H1 (cell line): ENCODE measurements around the gene KCNE1. TPM values are rescaled to one million over a fixed set of nuclear protein-coding genes. Genes with fewer than 3 reads are reported as not detected.

ENCODE experiments used
- CTCF ChIA-PET: fragments of 300-600 bp; sonication (Branson Sonifier 250); formaldehyde crosslinking; loops from one replicate; lab custom pipeline; 2021; ENCODE audit not compliant: partially characterized antibody; lab: Charles Lee
- POLR2A ChIA-PET: fragments of 300-600 bp; sonication (Branson Sonifier 250); formaldehyde crosslinking; loops from one replicate; lab custom pipeline; 2021; ENCODE audit warnings: inconsistent platforms; ENCODE audit not compliant: partially characterized antibody; lab: Charles Lee
- DNase-seq, 2 experiments: peaks; one replicate each; pipeline versions ENCODE4 v3.0.0 to v3.0.0-alpha.2; 2010 to 2022; ENCODE audit warnings: low spot score in 2 of 2, low read depth in 1 of 2, mixed read lengths in 1 of 2
- FAIRE-seq: peaks from 2 replicates; lab custom pipeline; 2011; peaks lifted over from hg19 to GRCh38; lab: Jason Lieb, UNC
- H2AFZ ChIP-seq: 2 replicates; pipeline ENCODE4 v1.8.1; 2012; ENCODE audit warnings: low read length, inconsistent platforms
- H2AK5ac ChIP-seq: 2 replicates; pipeline ENCODE4 v1.6.1; 2013; ENCODE audit warnings: low read depth, low read length
- H2BK120ac ChIP-seq: replicated peaks from 2 replicates; pipeline ENCODE3; 2013; ENCODE audit warnings: low read depth, low read length, inconsistent platforms
- H2BK12ac ChIP-seq: 2 replicates; pipeline ENCODE4 v1.6.1; 2013; ENCODE audit warnings: low read depth, low read length
- H2BK15ac ChIP-seq: 2 replicates; pipeline ENCODE4 v1.6.1; 2013; ENCODE audit warnings: low read length
- H2BK20ac ChIP-seq: 2 replicates; pipeline ENCODE4 v1.6.1; 2013; ENCODE audit warnings: low read length
- H2BK5ac ChIP-seq: 2 replicates; pipeline ENCODE4 v1.6.1; 2013; ENCODE audit warnings: low read depth, low read length
- H3K14ac ChIP-seq: 2 replicates; pipeline ENCODE4 v1.6.1; 2013; ENCODE audit warnings: inconsistent platforms; ENCODE audit not compliant: insufficient read length
- H3K18ac ChIP-seq: 2 replicates; pipeline ENCODE4 v1.6.1; 2013; ENCODE audit warnings: low read length; ENCODE audit errors: extremely low read depth
- H3K23ac ChIP-seq: 2 replicates; pipeline ENCODE4 v1.6.1; 2013; ENCODE audit warnings: inconsistent platforms; ENCODE audit not compliant: insufficient read length
- H3K23me2 ChIP-seq: 2 replicates; pipeline ENCODE4 v1.6.1; 2013; ENCODE audit warnings: low read depth, low read length
- H3K27ac ChIP-seq: 2 replicates; pipeline ENCODE4 v1.6.1; 2011; ENCODE audit warnings: low read depth, low read length, inconsistent platforms
- H3K27me3 ChIP-seq, 4 experiments: replicated peaks in 1 of 4; 1 replicate in 1 of 4; 2 replicates in 3 of 4; pipeline versions ENCODE4 v1.6.1 to v1.8.1; 2011 to 2013; ENCODE audit warnings: low read length in 3 of 4, mild to moderate bottlenecking in 3 of 4, inconsistent platforms in 2 of 4, mixed read lengths in 2 of 4, moderate library complexity in 1 of 4; ENCODE audit not compliant: control insufficient read depth in 3 of 4, insufficient read depth in 3 of 4; ENCODE audit errors: extremely low read depth in 1 of 4
- H3K36me3 ChIP-seq, 4 experiments: 2 replicates each; pipeline versions ENCODE4 v1.6.1 to v1.8.1; 2011 to 2013; ENCODE audit warnings: mild to moderate bottlenecking in 4 of 4, low read length in 3 of 4, moderate library complexity in 2 of 4, control low read depth in 1 of 4, inconsistent platforms in 1 of 4; ENCODE audit not compliant: insufficient read depth in 4 of 4, control insufficient read depth in 2 of 4
- H3K4ac ChIP-seq: replicated peaks from 2 replicates; pipeline ENCODE3; 2013; ENCODE audit warnings: low read length, low read depth, mixed read lengths, inconsistent platforms; ENCODE audit not compliant: insufficient read length
- H3K4me1 ChIP-seq, 4 experiments: replicated peaks in 1 of 4; 1 replicate in 1 of 4; 2 replicates in 3 of 4; pipeline versions ENCODE4 v1.6.1 to v1.8.1; 2011 to 2013; ENCODE audit warnings: low read length in 3 of 4, inconsistent platforms in 2 of 4, mixed read lengths in 1 of 4; ENCODE audit not compliant: insufficient read depth in 4 of 4, control insufficient read depth in 3 of 4
- H3K4me2 ChIP-seq, 2 experiments: 2 replicates each; pipeline versions ENCODE4 v1.6.1 to v1.8.1; 2011 to 2013; ENCODE audit warnings: low read depth in 2 of 2, low read length in 2 of 2, control low read depth in 1 of 2, inconsistent platforms in 1 of 2, mild to moderate bottlenecking in 1 of 2; ENCODE audit not compliant: insufficient read depth in 1 of 2
- H3K4me3 ChIP-seq, 4 experiments: fragments of 200-600, 300-600 bp in 1 of 4; sonication (generic), shearing (Covaris generic), sonication (Bioruptor Twin) in 1 of 4; 2 replicates each; pipeline versions ENCODE4 v1.5.1 to v1.8.1; 2011 to 2016; ENCODE audit warnings: low read length in 4 of 4, low read depth in 3 of 4, control low read depth in 2 of 4, inconsistent platforms in 2 of 4, mild to moderate bottlenecking in 2 of 4, mixed read lengths in 1 of 4, moderate library complexity in 1 of 4; ENCODE audit not compliant: insufficient read depth in 2 of 4; ENCODE audit errors: extremely low read depth in 1 of 4
- H3K56ac ChIP-seq: replicated peaks from 2 replicates; pipeline ENCODE3; 2013; ENCODE audit warnings: low read depth, mild to moderate bottlenecking, mixed read lengths, low read length, inconsistent platforms; ENCODE audit not compliant: insufficient read length
- H3K79me1 ChIP-seq: 2 replicates; pipeline ENCODE4 v1.6.1; 2013; ENCODE audit warnings: low read depth, low read length, control low read depth
- H3K79me2 ChIP-seq, 2 experiments: 2 replicates each; pipeline versions ENCODE4 v1.6.1 to v1.8.1; 2012 to 2013; ENCODE audit warnings: low read length in 2 of 2, mild to moderate bottlenecking in 2 of 2, inconsistent platforms in 1 of 2; ENCODE audit not compliant: insufficient read depth in 2 of 2, control insufficient read depth in 1 of 2
- H3K9ac ChIP-seq, 4 experiments: replicated peaks in 1 of 4; 1 replicate in 1 of 4; 2 replicates in 3 of 4; pipeline versions ENCODE4 v1.6.1 to v1.8.1; 2011 to 2013; ENCODE audit warnings: low read depth in 3 of 4, low read length in 3 of 4, control low read depth in 2 of 4, mild to moderate bottlenecking in 2 of 4, moderate library complexity in 2 of 4, inconsistent platforms in 1 of 4; ENCODE audit errors: extremely low read depth in 1 of 4
- H3K9me3 ChIP-seq, 2 experiments: 2 replicates each; pipeline versions ENCODE4 v1.6.1 to v1.8.1; 2012 to 2013; ENCODE audit warnings: mild to moderate bottlenecking in 2 of 2, moderate library complexity in 2 of 2, control low read depth in 1 of 2, inconsistent platforms in 1 of 2, low read depth in 1 of 2, low read length in 1 of 2, mixed read lengths in 1 of 2; ENCODE audit not compliant: insufficient read depth in 2 of 2
- H4K20me1 ChIP-seq, 2 experiments: replicated peaks in 1 of 2; 2 replicates each; pipeline versions ENCODE3 to v1.8.1; 2011 to 2013; ENCODE audit warnings: inconsistent platforms in 2 of 2, low read length in 2 of 2, mild to moderate bottlenecking in 1 of 2; ENCODE audit not compliant: insufficient read depth in 2 of 2, control insufficient read depth in 1 of 2
- H4K5ac ChIP-seq: 2 replicates; pipeline ENCODE4 v1.6.1; 2013; ENCODE audit warnings: low read length, low read depth, mixed read lengths, inconsistent platforms; ENCODE audit not compliant: insufficient read length
- H4K8ac ChIP-seq: 2 replicates; pipeline ENCODE4 v1.8.0; 2013; ENCODE audit warnings: mild to moderate bottlenecking, moderate library complexity, low read length, inconsistent platforms; ENCODE audit not compliant: insufficient read depth; ENCODE audit errors: extremely low read depth
- H4K91ac ChIP-seq: replicated peaks from 2 replicates; pipeline ENCODE3; 2013; ENCODE audit warnings: low read length, mixed read lengths, inconsistent platforms; ENCODE audit not compliant: insufficient read length
- CEBPB ChIP-seq: IDR thresholded peaks from 2 replicates; pipeline ENCODE4 v1.6.1; 2012; ENCODE audit warnings: low read depth, low read length
- CHD1 ChIP-seq: IDR thresholded peaks from 2 replicates; pipeline ENCODE4 v1.6.1; 2012; ENCODE audit warnings: low read depth, low read length, improper control_type of control experiment
- E2F6 ChIP-seq: IDR thresholded peaks from 2 replicates; pipeline ENCODE4 v1.6.1; 2012; ENCODE audit warnings: inconsistent platforms
- NRF1 ChIP-seq: IDR thresholded peaks from 2 replicates; pipeline ENCODE4 v1.6.1; 2011; ENCODE audit warnings: mild to moderate bottlenecking, low read depth, low read length, improper control_type of control experiment
- POLR2A ChIP-seq, 2 experiments: IDR thresholded peaks; 1 replicate in 1 of 2; 2 replicates in 1 of 2; pipeline ENCODE4 v1.6.1; 2011; ENCODE audit warnings: low read depth in 2 of 2, low read length in 2 of 2, mild to moderate bottlenecking in 2 of 2; ENCODE audit errors: control extremely low read depth in 1 of 2
- POLR2AphosphoS5 ChIP-seq: IDR thresholded peaks from 2 replicates; pipeline ENCODE4 v1.6.1; 2011; ENCODE audit warnings: low read depth, low read length
- SIX5 ChIP-seq: IDR thresholded peaks from 2 replicates; pipeline ENCODE4 v1.6.1; 2011; ENCODE audit warnings: mild to moderate bottlenecking, low read depth, low read length
- YY1 ChIP-seq: IDR thresholded peaks from 2 replicates; pipeline ENCODE4 v1.6.1; 2011; ENCODE audit warnings: low read depth, mild to moderate bottlenecking, low read length
- WGBS, 2 experiments: shearing (Covaris generic) in 1 of 2; methylation state at CpG; one replicate each; pipeline versions ENCODE4 v1.1.6 to v1.1.7; 2013 to 2015; ENCODE audit warnings: low lambda C conversion rate in 2 of 2, mixed read lengths in 2 of 2, inconsistent platforms in 1 of 2, low coverage in 1 of 2, missing lambda C conversion rate in 1 of 2; ENCODE audit not compliant: insufficient replicate concordance in 2 of 2, insufficient coverage in 1 of 2, insufficient read length in 1 of 2; ENCODE audit errors: extremely low coverage in 1 of 2, missing lambda C conversion rate in 1 of 2; 5-methylcytosine and 5-hydroxymethylcytosine counted together
- polyA plus RNA-seq, 7 experiments: library from polyadenylated mRNA; depleted of rRNA in 3 of 7; stranded (reverse) in 5 of 7; unstranded in 2 of 7; fragments of >200 nt in 5 of 7; fragments of 200-250 nt in 2 of 7; gene quantifications; 1 replicate in 5 of 7; 2 replicates in 1 of 7; 4 replicates in 1 of 7; pipeline versions ENCODE4 v1.2.1 to v1.2.3, GENCODE V29; 2011 to 2013; ENCODE audit warnings: missing spikeins in 2 of 7, mixed read lengths in 2 of 7
- total RNA-seq: library from RNA; stranded (reverse); fragmentation: NEBNext Ultra II Directional; extraction: Animal tissue kit (Norgen Biotek cat#: 25700); gene quantifications from 2 replicates; pipeline ENCODE4 v1.2.1, GENCODE V29; 2021
- TF ChIP-seq, protein P1 (sequence below), 3 experiments: IDR thresholded peaks; 1 replicate in 2 of 3; 2 replicates in 1 of 3; pipeline versions ENCODE4 v1.5.1 to v1.6.1; 2011; ENCODE audit warnings: low read length in 3 of 3, mild to moderate bottlenecking in 3 of 3, inconsistent platforms in 2 of 3, low read depth in 1 of 3, moderate library complexity in 1 of 3; ENCODE audit not compliant: insufficient read depth in 1 of 3; ENCODE audit errors: control extremely low read depth in 1 of 3

Gene KCNE1
- total and polyA plus RNA-seq, 2 of the 8 experiments (the other 6 are each of a cell fraction or from before 2014, with no cell fraction given): 0.08 to 0.28 TPM

GRCh38 chr21:34545079-34545884, 33.3 kb upstream of the KCNE1 start:
- 73% methylated on average over 10 of the region's 10 CpGs; no CpG with 5 or more reads in 1 of the 2 experiments for WGBS, 2 experiments
- H3K14ac ChIP-seq: no peak overlapping the region
- no peaks in the 10 kb centered on the region for H3K79me1 ChIP-seq
- DNase-seq: no peak
- no peaks in the 10 kb centered on the region for H3K36me3 ChIP-seq
- no peak overlapping the region for H3K56ac ChIP-seq
- peak overlapping the region; percentile 71; the same call in 1 of the 2 replicates for H2BK12ac ChIP-seq
- POLR2A ChIA-PET: interaction anchor here (1.2 to 1.4 kb wide), 2 partner anchors 19 to 21 kb away, joined by 3 to 5 read pairs; no protein-coding TSS in a partner anchor
- no peak overlapping the region for H4K5ac ChIP-seq
- H3K23me2 ChIP-seq: no peaks in the 10 kb centered on the region
- CTCF ChIA-PET: interaction anchor here (0.6 to 2.5 kb wide), 6 partner anchors 8 to 38 kb away, joined by 3 to 12 read pairs (median 3); no protein-coding TSS in a partner anchor
- H3K23ac ChIP-seq: no peak overlapping the region
- H3K4me2 ChIP-seq: peak overlapping the region in 1 of 2 experiments; percentile 1; a peak in 1 of 4 replicates
- no peak overlapping the region for H3K18ac ChIP-seq
- H4K91ac ChIP-seq: no peak overlapping the region
- H4K8ac ChIP-seq: no peak overlapping the region
- no peak overlapping the region for H2BK15ac ChIP-seq
- H2AK5ac ChIP-seq: no peak overlapping the region
- no peaks in the 10 kb centered on the region; a peak in 1 of 7 replicates for H3K27me3 ChIP-seq
- no peak overlapping the region; the same call in 1 of the 2 replicates for H2BK5ac ChIP-seq
- H2BK120ac ChIP-seq: no peak overlapping the region
- no peak overlapping the region for H3K4me3 ChIP-seq
- no peak overlapping the region for H3K9ac ChIP-seq
- FAIRE-seq: no peak
- H3K4ac ChIP-seq: no peak overlapping the region
- H3K9me3 ChIP-seq: 0 out of 4 replicates have a peak, but pooled peaks cover 0 to 5% of the 10 kb centered on the region in 2 experiments
- peaks cover 0 to 5% (median 2%) of the 10 kb centered on the region in 4 experiments; a peak in 4 of 7 replicates for H3K4me1 ChIP-seq
- H2BK20ac ChIP-seq: no peak overlapping the region
- H3K27ac ChIP-seq: no peak overlapping the region
- no peak overlapping the region for H2AFZ ChIP-seq
- H3K79me2 ChIP-seq: no peaks in the 10 kb centered on the region
- no peaks in the 10 kb centered on the region for H4K20me1 ChIP-seq
- TF ChIP-seq POLR2AphosphoS5 (no peak), CEBPB (no peak), SIX5 (no peak), E2F6 (no peak), NRF1 (no peak), POLR2A (IDR thresholded peaks at IDR 0.05; ENCODE audit: control extremely low read depth in 1 of 2, low read depth in 2 of 2, low read length in 2 of 2) (no peak), YY1 (no peak), CHD1 (no peak)
- TF ChIP-seq, protein P1, sequence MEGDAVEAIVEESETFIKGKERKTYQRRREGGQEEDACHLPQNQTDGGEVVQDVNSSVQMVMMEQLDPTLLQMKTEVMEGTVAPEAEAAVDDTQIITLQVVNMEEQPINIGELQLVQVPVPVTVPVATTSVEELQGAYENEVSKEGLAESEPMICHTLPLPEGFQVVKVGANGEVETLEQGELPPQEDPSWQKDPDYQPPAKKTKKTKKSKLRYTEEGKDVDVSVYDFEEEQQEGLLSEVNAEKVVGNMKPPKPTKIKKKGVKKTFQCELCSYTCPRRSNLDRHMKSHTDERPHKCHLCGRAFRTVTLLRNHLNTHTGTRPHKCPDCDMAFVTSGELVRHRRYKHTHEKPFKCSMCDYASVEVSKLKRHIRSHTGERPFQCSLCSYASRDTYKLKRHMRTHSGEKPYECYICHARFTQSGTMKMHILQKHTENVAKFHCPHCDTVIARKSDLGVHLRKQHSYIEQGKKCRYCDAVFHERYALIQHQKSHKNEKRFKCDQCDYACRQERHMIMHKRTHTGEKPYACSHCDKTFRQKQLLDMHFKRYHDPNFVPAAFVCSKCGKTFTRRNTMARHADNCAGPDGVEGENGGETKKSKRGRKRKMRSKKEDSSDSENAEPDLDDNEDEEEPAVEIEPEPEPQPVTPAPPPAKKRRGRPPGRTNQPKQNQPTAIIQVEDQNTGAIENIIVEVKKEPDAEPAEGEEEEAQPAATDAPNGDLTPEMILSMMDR (IDR thresholded peaks at IDR 0.05; ENCODE audit: control extremely low read depth in 1 of 3, insufficient read depth in 1 of 3, low read depth in 1 of 3, low read length in 3 of 3): no peak
